Stimulated activated CD4-positive, alpha-beta T cell treated with anti-CD3 and anti-CD28 coated beads, Interleukin-2, amount 100 ng/mL, for 4 hours (primary cell): Measurements from ENCODE around the gene APC2.
"Not testable (repeated sequence)": the region's sequence is repeated elsewhere in the genome, so short reads cannot be mapped to it uniquely, and the experiment has no call there.

ENCODE experiments used
- DNase-seq: peaks from one replicate; pipeline ENCODE4 v3.0.0-alpha.2; 2020; ENCODE audit warnings: low read depth

Gene APC2

GRCh38 chr19:1495799-1496713 lies 46.1 kb downstream of the APC2 start:
- no peak for DNase-seq

- DNase-seq, result no peak
These were observed 47.0 kb downstream of the APC2 start for GRCh38 chr19:1496714-1497577.

- DNase-seq, result no peak
These were observed 47.8 kb downstream of the APC2 start for GRCh38 chr19:1497578-1498235.

- not testable (repeated sequence) for DNase-seq
These were observed 49.3 kb downstream of the APC2 start for GRCh38 chr19:1499231-1499630.

- DNase-seq, result no peak
These were observed 51.3 kb downstream of the APC2 start for GRCh38 chr19:1501200-1501595.

GRCh38 chr19:1502433-1503088 lies 52.6 kb downstream of the APC2 start:
- no peak for DNase-seq

- peak; percentile 43 for DNase-seq
These were observed 53.4 kb downstream of the APC2 start for GRCh38 chr19:1503089-1503924.

- DNase-seq, result no peak
These were observed 54.2 kb downstream of the APC2 start for GRCh38 chr19:1503925-1504773.

- no peak for DNase-seq
These were observed 55.1 kb downstream of the APC2 start for GRCh38 chr19:1505012-1505411.

GRCh38 chr19:1505991-1506881 lies 56.3 kb downstream of the APC2 start:
- DNase-seq, result no peak

- DNase-seq, result no peak
These were observed 57.3 kb downstream of the APC2 start for GRCh38 chr19:1507192-1507660.

- DNase-seq, result peak; percentile 90
These were observed 58.0 kb downstream of the APC2 start for GRCh38 chr19:1507763-1508506.

GRCh38 chr19:1508507-1508856 lies 58.6 kb downstream of the APC2 start:
- DNase-seq, result no peak

- no peak for DNase-seq
These were observed 59.9 kb downstream of the APC2 start for GRCh38 chr19:1509602-1510441.

GRCh38 chr19:1510442-1510806 lies 60.5 kb downstream of the APC2 start:
- DNase-seq, result no peak

GRCh38 chr19:1510807-1511206 lies 60.9 kb downstream of the APC2 start:
- DNase-seq, result no peak
